Naive thymus-derived CD4-positive, alpha-beta T cell (primary cell): Measurements from ENCODE around the gene CTNNA3. TPM values are rescaled to one million over a fixed set of nuclear protein-coding genes. Genes with fewer than 3 reads are reported as not detected.
"Not testable (repeated sequence)": the region's sequence is repeated elsewhere in the genome, so short reads cannot be mapped to it uniquely, and the experiment has no call there.

Experiments used
- ATAC-seq: fragments of 150-1000 bp; cut with Tn5 transposase; 2 replicates; pipeline ENCODE4 v1.10.0; 2021; ENCODE audit warnings: mild to moderate bottlenecking, moderate library complexity
- CTCF ChIA-PET: fragments of 350-600 bp; sonication (Branson Sonifier 250); formaldehyde crosslinking; loops from one replicate; lab custom pipeline; 2021; ENCODE audit warnings: antibody characterized with exemption; lab: Charles Lee
- POLR2A ChIA-PET: fragments of 350-600 bp; sonication (Branson Sonifier 250); formaldehyde crosslinking; loops from one replicate; lab custom pipeline; 2021; ENCODE audit warnings: antibody characterized with exemption, inconsistent platforms; lab: Charles Lee
- DNase-seq, 9 donors: peaks; one replicate each; pipeline versions ENCODE4 v3.0.0 to v3.0.0-alpha.2; 2020 to 2022; ENCODE audit warnings: mixed read lengths in 1 of 9
- H3K27ac ChIP-seq: one replicate; pipeline ENCODE4 v1.7.0; 2013; ENCODE audit warnings: mild to moderate bottlenecking, low read depth, low read length, moderate library complexity
- H3K27me3 ChIP-seq, 2 donors: one replicate each; pipeline ENCODE4 v1.7.0; 2013; ENCODE audit warnings: low read length in 2 of 2, mild to moderate bottlenecking in 2 of 2, moderate library complexity in 2 of 2; ENCODE audit not compliant: control insufficient read depth in 2 of 2, insufficient read depth in 2 of 2
- H3K36me3 ChIP-seq, 3 experiments: 1 replicate in 2 of 3; 2 replicates in 1 of 3; pipeline ENCODE4 v1.7.0; 2013; ENCODE audit warnings: low read length in 3 of 3, mild to moderate bottlenecking in 3 of 3, moderate library complexity in 1 of 3; ENCODE audit not compliant: insufficient read depth in 3 of 3, control insufficient read depth in 2 of 3
- H3K4me1 ChIP-seq, 2 donors: one replicate each; pipeline ENCODE4 v1.7.0; 2013; ENCODE audit warnings: low read length in 2 of 2, mild to moderate bottlenecking in 2 of 2, moderate library complexity in 1 of 2; ENCODE audit not compliant: control insufficient read depth in 2 of 2, insufficient read depth in 2 of 2
- H3K4me3 ChIP-seq: 2 replicates; pipeline ENCODE4 v1.7.0; 2013; ENCODE audit warnings: mild to moderate bottlenecking, low read length
- H3K9me3 ChIP-seq, 3 experiments: 1 replicate in 2 of 3; 2 replicates in 1 of 3; pipeline ENCODE4 v1.7.0; 2013; ENCODE audit warnings: low read length in 3 of 3; ENCODE audit not compliant: control insufficient read depth in 2 of 3
- H3K27ac Mint-ChIP-seq, 9 donors: one replicate each; pipeline ENCODE4 v1.8.0; 2020 to 2022; ENCODE audit warnings: mixed read lengths in 9 of 9, mild to moderate bottlenecking in 8 of 9, moderate library complexity in 5 of 9, inconsistent platforms in 2 of 9
- H3K27me3 Mint-ChIP-seq, 5 donors: one replicate each; pipeline ENCODE4 v1.8.0; 2021 to 2022; ENCODE audit warnings: mixed read lengths in 5 of 5, mild to moderate bottlenecking in 1 of 5
- H3K36me3 Mint-ChIP-seq, 5 donors: one replicate each; pipeline ENCODE4 v1.8.0; 2020 to 2022; ENCODE audit warnings: mixed read lengths in 5 of 5, mild to moderate bottlenecking in 3 of 5, inconsistent platforms in 1 of 5
- H3K4me1 Mint-ChIP-seq, 7 donors: one replicate each; pipeline ENCODE4 v1.8.0; 2020 to 2022; ENCODE audit warnings: mixed read lengths in 7 of 7, mild to moderate bottlenecking in 3 of 7, inconsistent platforms in 1 of 7
- H3K4me3 Mint-ChIP-seq, 10 donors: one replicate each; pipeline ENCODE4 v1.8.0; 2020 to 2022; ENCODE audit warnings: mild to moderate bottlenecking in 10 of 10, mixed read lengths in 10 of 10, moderate library complexity in 6 of 10, inconsistent platforms in 2 of 10
- H3K9me3 Mint-ChIP-seq, 11 donors: one replicate each; pipeline ENCODE4 v1.8.0; 2020 to 2022; ENCODE audit warnings: mixed read lengths in 11 of 11, mild to moderate bottlenecking in 4 of 11, inconsistent platforms in 1 of 11, moderate library complexity in 1 of 11
- intact Hi-C, 2 donors: fragments of 100-400 bp; cut with micrococcal nuclease; formaldehyde crosslinking; loops; one replicate each; pipeline ENCODE4 v1.15.1; 2023
- polyA plus RNA-seq, 2 donors: library from polyadenylated mRNA; unstranded; fragments of 300-500 nt; fragmentation: Illumina TruSeq; gene quantifications; one replicate each; pipeline ENCODE4 v1.2.3, GENCODE V29; 2021
- total RNA-seq, 6 experiments: library from RNA in 5 of 6; stranded (reverse) in 5 of 6; gene quantifications; 1 replicate in 5 of 6; 2 replicates in 1 of 6; pipeline ENCODE4 v1.2.3 and lab custom pipeline; 2021 to 2026

CTNNA3 gene
- total and polyA plus RNA-seq, 7 experiments from 2014 or later = 0.43 to 0.84 (median 0.71) TPM; not detected in 2

DNA sequence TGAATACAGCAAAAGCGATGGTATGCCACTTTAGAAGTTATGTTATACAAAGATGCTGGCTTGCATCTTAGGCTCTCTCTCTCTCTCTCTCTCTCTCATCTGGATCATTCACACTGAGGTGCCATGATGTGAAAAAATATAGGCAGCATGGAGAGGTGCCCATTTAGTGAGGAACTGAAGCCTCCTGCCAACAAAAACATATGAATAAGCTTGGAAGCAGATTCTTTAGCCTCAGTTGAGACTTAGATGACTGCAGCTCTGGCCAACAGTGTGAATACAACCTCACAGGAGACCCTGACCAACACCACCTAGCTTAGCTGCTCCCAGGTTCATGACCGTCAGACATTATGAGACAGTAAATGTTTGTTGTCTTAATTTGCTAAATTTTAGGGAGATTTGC, 1330.3 kb downstream of the CTNNA3 start:
- H3K9me3 ChIP-seq = no peaks in the 10 kb centered on the region
- H3K4me1 Mint-ChIP-seq = no peaks in the 10 kb centered on the region
- no peak overlapping the region for H3K27ac ChIP-seq
- H3K4me3 Mint-ChIP-seq = no peak overlapping the region
- ChIA-PET CTCF (no interaction called here), POLR2A (no interaction called here)
- H3K4me3 ChIP-seq = no peak overlapping the region
- no peaks in the 10 kb centered on the region for H3K27me3 ChIP-seq
- no peaks in the 10 kb centered on the region for H3K4me1 ChIP-seq
- intact Hi-C loops = no loop called here
- H3K27ac Mint-ChIP-seq = no peak overlapping the region
- no peak for DNase-seq
- H3K27me3 Mint-ChIP-seq = no peaks in the 10 kb centered on the region
- no peaks in the 10 kb centered on the region for H3K36me3 ChIP-seq
- no peak for ATAC-seq
- H3K9me3 Mint-ChIP-seq = peaks cover 0 to 9% (median 2%) of the 10 kb centered on the region in 11 donors
- H3K36me3 Mint-ChIP-seq = no peaks in the 10 kb centered on the region

DNA sequence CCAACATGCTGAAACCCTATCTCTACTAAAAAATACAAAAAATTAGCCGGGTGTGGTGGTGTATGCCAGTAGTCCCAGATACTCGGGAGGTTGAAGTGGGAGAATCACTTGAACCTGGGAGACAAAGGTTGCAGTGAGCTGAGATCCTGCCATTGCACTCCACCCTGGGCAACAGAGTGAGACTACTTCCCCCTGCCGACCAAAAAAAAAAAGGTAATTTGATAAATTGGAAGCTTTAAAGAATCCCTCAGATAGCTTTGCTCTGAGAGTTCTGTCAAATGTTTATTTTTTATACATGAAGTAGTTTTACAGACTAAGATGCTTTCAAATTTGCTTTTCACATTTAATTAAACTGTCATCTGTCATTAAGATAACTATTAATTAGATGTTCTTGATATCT, 1333.5 kb downstream of the CTNNA3 start:
- Histone ChIP-seq H3K36me3 (no peaks in the 10 kb centered on the region), H3K27me3 (no peaks in the 10 kb centered on the region), H3K4me1 (no peaks in the 10 kb centered on the region), H3K27ac (no peak overlapping the region), H3K9me3 (no peaks in the 10 kb centered on the region), H3K4me3 (no peak overlapping the region)
- no peak for DNase-seq
- CTCF ChIA-PET = no interaction called here
- intact Hi-C loops = no loop called here
- POLR2A ChIA-PET = no interaction called here
- no peaks in the 10 kb centered on the region for H3K27me3 Mint-ChIP-seq
- no peaks in the 10 kb centered on the region for H3K4me1 Mint-ChIP-seq
- H3K4me3 Mint-ChIP-seq = no peak overlapping the region
- no peaks in the 10 kb centered on the region for H3K36me3 Mint-ChIP-seq
- no peak for ATAC-seq
- H3K27ac Mint-ChIP-seq = no peak overlapping the region
- H3K9me3 Mint-ChIP-seq = peaks cover 0 to 9% (median 4%) of the 10 kb centered on the region in 11 donors

DNA sequence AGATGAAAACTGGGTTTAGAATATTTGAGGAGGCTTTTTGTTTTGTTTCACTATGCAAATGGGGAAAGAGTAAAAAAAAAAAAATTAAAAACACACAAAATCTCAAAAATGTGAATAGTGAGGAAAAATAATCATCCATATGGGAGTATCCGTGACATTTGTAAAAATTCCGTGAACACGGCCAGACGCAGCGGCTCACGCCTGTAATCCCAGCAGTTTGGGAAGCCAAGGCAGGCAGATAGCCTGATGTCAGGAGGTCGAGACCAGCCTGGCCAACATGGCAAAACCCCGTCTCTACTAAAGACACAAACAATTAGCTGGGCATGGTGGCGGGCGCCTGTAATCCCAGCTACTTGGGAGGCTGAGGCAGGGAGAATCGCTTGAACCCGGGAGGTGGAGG, 1342.2 kb downstream of the CTNNA3 start:
- H3K27ac Mint-ChIP-seq, H3K36me3 ChIP-seq, H3K9me3 ChIP-seq, H3K27ac ChIP-seq, H3K4me1 Mint-ChIP-seq, intact Hi-C loops, H3K36me3 Mint-ChIP-seq, H3K4me3 Mint-ChIP-seq, H3K4me1 ChIP-seq, H3K27me3 Mint-ChIP-seq, DNase-seq, CTCF ChIA-PET, POLR2A ChIA-PET, H3K27me3 ChIP-seq, ATAC-seq, H3K4me3 ChIP-seq: not testable (repeated sequence)
- H3K9me3 Mint-ChIP-seq = peaks cover 0 to 13% (median 3%) of the 10 kb centered on the region in 11 donors

DNA sequence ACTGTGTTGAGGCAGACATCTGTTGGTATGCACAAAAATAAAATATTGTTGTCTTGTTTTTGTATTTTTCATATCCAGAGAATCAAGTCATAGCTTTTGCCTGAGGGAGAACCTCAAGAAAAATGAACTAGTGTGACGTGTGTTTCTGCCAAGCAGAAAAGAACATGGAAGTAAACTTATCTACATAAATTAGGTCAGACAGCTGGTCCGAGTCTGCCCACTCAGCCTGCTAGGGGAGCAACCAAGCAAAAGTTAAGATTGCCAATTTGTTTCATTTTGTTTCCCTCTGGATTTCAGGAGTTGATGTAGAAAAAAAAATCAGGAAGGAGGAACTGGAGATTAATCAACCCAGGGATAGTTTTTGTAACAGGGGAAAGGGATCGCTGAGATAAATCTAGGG, 1342.6 kb downstream of the CTNNA3 start:
- Histone ChIP-seq H3K27me3 (no peaks in the 10 kb centered on the region), H3K4me1 (no peaks in the 10 kb centered on the region), H3K36me3 (no peaks in the 10 kb centered on the region), H3K27ac (no peak overlapping the region), H3K4me3 (no peak overlapping the region), H3K9me3 (no peaks in the 10 kb centered on the region)
- ChIA-PET CTCF (no interaction called here), POLR2A (no interaction called here)
- H3K36me3 Mint-ChIP-seq = no peaks in the 10 kb centered on the region
- peaks cover 0 to 12% (median 3%) of the 10 kb centered on the region in 11 donors for H3K9me3 Mint-ChIP-seq
- H3K4me1 Mint-ChIP-seq = no peaks in the 10 kb centered on the region
- no peaks in the 10 kb centered on the region for H3K27me3 Mint-ChIP-seq
- intact Hi-C loops = no loop called here
- ATAC-seq (no peak), DNase-seq (no peak)
- no peak overlapping the region for H3K4me3 Mint-ChIP-seq
- H3K27ac Mint-ChIP-seq = no peak overlapping the region

DNA sequence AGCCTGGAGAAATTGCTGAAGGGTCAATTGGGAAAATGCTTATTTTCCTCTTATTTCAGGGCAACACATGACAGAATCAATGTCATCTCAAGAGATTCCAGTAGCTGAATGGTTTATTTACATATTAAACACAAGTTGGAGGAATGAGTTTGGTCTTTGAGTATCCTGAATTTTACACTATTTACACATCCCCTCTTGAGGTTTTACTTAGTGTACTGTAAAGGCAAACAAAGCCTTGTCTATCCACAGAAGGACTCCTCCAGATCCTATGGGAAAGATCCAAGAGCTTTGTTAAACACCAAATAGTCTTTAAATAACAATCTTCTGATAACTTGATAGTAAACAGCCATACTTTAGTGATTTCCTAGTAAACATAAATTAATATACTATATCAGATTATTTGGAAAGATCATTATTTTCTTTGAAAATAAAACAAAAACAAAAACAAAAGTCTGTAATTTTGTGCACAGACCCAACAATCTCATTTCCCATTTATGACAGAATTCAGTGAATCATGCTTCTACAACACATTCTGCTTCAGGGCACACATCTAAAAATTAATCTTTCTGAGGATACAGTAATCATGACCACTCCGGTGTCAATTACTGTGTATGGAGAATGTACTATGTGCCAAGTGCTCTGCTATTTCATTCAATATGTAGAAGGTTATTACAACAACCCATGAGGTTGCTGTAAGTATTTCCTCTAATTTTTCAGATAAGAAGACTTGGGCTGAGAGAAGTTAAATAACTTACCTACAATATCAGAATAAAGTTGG, 1345.2 kb downstream of the CTNNA3 start:
- intact Hi-C loops = no loop called here
- H3K9me3 ChIP-seq = no peaks in the 10 kb centered on the region
- no peaks in the 10 kb centered on the region for H3K36me3 ChIP-seq
- Mint-ChIP-seq H3K27ac (no peak overlapping the region), H3K9me3 (peaks cover 0 to 14% (median 4%) of the 10 kb centered on the region in 11 donors), H3K27me3 (no peaks in the 10 kb centered on the region), H3K4me3 (no peak overlapping the region), H3K4me1 (no peaks in the 10 kb centered on the region), H3K36me3 (no peaks in the 10 kb centered on the region)
- no peak overlapping the region for H3K27ac ChIP-seq
- CTCF ChIA-PET = no interaction called here
- no peaks in the 10 kb centered on the region for H3K4me1 ChIP-seq
- H3K27me3 ChIP-seq = no peaks in the 10 kb centered on the region
- POLR2A ChIA-PET = no interaction called here
- no peak for ATAC-seq
- H3K4me3 ChIP-seq = no peak overlapping the region
- DNase-seq = no peak

DNA sequence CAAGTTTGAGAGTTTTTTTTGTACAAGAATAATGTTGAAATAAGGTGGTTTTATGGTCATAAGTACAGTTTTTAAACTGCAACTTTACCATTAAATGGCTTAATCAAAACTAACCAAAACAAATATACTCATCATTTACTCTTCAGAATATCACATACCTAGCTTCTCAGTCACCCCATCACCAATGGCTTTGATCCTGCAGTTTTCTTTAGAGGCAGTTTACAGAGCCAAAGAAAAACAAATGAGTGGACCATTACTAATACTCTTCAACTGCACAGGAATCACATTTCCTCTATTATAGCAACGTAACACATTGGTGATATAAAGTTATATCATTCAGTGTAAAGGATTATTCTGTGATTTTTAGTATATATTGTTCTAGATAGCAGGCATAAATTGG, 1346.3 kb downstream of the CTNNA3 start:
- no peaks in the 10 kb centered on the region for H3K36me3 ChIP-seq
- H3K4me3 Mint-ChIP-seq = no peak overlapping the region
- H3K27ac Mint-ChIP-seq = no peak overlapping the region
- intact Hi-C loops = no loop called here
- no peaks in the 10 kb centered on the region for H3K4me1 ChIP-seq
- ChIA-PET POLR2A (no interaction called here), CTCF (no interaction called here)
- H3K27me3 ChIP-seq = no peaks in the 10 kb centered on the region
- peaks cover 0 to 14% (median 4%) of the 10 kb centered on the region in 11 donors for H3K9me3 Mint-ChIP-seq
- no peaks in the 10 kb centered on the region for H3K27me3 Mint-ChIP-seq
- H3K36me3 Mint-ChIP-seq = no peaks in the 10 kb centered on the region
- no peaks in the 10 kb centered on the region for H3K9me3 ChIP-seq
- no peak overlapping the region for H3K27ac ChIP-seq
- no peaks in the 10 kb centered on the region for H3K4me1 Mint-ChIP-seq
- no peak overlapping the region for H3K4me3 ChIP-seq
- ATAC-seq (no peak), DNase-seq (no peak)

DNA sequence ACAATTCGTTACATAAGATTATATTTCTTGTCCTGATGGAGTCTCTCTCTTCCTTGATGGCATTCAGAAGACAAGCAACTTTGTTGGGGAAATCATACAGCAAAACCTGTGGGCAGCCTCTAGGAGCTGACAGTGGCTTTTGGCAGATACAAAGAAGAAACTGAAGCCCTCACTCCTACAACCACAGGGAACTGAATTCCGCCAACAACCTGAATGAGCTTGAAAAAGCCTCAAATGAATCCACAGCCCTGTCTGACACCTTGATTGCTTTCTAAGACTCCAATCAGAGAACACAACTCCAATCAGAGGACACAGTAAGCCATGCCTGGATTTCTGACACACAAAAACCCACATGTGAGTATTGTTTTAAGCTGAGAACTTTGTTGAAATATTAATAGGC, 1346.9 kb downstream of the CTNNA3 start:
- Histone ChIP-seq H3K4me1 (no peaks in the 10 kb centered on the region), H3K27ac (no peak overlapping the region), H3K36me3 (no peaks in the 10 kb centered on the region), H3K9me3 (no peaks in the 10 kb centered on the region), H3K4me3 (no peak overlapping the region), H3K27me3 (no peaks in the 10 kb centered on the region)
- no peak overlapping the region for H3K27ac Mint-ChIP-seq
- ChIA-PET POLR2A (no interaction called here), CTCF (no interaction called here)
- intact Hi-C loops = no loop called here
- H3K4me3 Mint-ChIP-seq = no peak overlapping the region
- no peaks in the 10 kb centered on the region for H3K36me3 Mint-ChIP-seq
- DNase-seq (no peak), ATAC-seq (no peak)
- no peaks in the 10 kb centered on the region for H3K4me1 Mint-ChIP-seq
- no peaks in the 10 kb centered on the region for H3K27me3 Mint-ChIP-seq
- peaks cover 0 to 12% (median 3%) of the 10 kb centered on the region in 11 donors for H3K9me3 Mint-ChIP-seq
